Activated CD4-positive, alpha-beta memory T cell treated with anti-CD3 and anti-CD28 coated beads for 36 hours (primary cell): ENCODE data around the gene DFFB. TPM values are rescaled to one million over a fixed set of nuclear protein-coding genes. Genes with fewer than 3 reads are reported as not detected.

Source experiments
- CTCF ChIA-PET: fragments of 350-600 bp; sonication (Branson Sonifier 250); formaldehyde crosslinking; loops from one replicate; lab custom pipeline; 2021; ENCODE audit warnings: antibody characterized with exemption, inconsistent platforms; lab: Charles Lee
- POLR2A ChIA-PET: fragments of 350-600 bp; sonication (Branson Sonifier 250); formaldehyde crosslinking; loops from one replicate; lab custom pipeline; 2021; ENCODE audit warnings: antibody characterized with exemption; lab: Charles Lee
- DNase-seq: peaks from one replicate; pipeline ENCODE4 v3.0.0-alpha.2; 2020
- H3K27ac Mint-ChIP-seq: one replicate; pipeline ENCODE4 v1.8.0; 2021; ENCODE audit warnings: mixed read lengths
- H3K27me3 Mint-ChIP-seq: one replicate; pipeline ENCODE4 v1.8.0; 2021; ENCODE audit warnings: mixed read lengths
- H3K36me3 Mint-ChIP-seq: one replicate; pipeline ENCODE4 v1.8.0; 2021; ENCODE audit warnings: mixed read lengths
- H3K4me1 Mint-ChIP-seq: one replicate; pipeline ENCODE4 v1.8.0; 2021; ENCODE audit warnings: low read depth, mixed read lengths
- H3K4me3 Mint-ChIP-seq: one replicate; pipeline ENCODE4 v1.8.0; 2021; ENCODE audit warnings: mild to moderate bottlenecking, mixed read lengths
- H3K9me3 Mint-ChIP-seq: one replicate; pipeline ENCODE4 v1.8.0; 2021; ENCODE audit warnings: mixed read lengths
- intact Hi-C: fragments of 100-400 bp; cut with micrococcal nuclease; formaldehyde crosslinking; loops from one replicate; pipeline ENCODE4 v1.15.1; 2023
- total RNA-seq, 2 experiments: library from RNA; stranded (reverse); gene quantifications; one replicate each; pipeline ENCODE4 v1.2.3, GENCODE V29; 2021

The DFFB gene
- total RNA-seq, 2 experiments from 2014 or later, result 7.5 to 8.3 TPM

DNA sequence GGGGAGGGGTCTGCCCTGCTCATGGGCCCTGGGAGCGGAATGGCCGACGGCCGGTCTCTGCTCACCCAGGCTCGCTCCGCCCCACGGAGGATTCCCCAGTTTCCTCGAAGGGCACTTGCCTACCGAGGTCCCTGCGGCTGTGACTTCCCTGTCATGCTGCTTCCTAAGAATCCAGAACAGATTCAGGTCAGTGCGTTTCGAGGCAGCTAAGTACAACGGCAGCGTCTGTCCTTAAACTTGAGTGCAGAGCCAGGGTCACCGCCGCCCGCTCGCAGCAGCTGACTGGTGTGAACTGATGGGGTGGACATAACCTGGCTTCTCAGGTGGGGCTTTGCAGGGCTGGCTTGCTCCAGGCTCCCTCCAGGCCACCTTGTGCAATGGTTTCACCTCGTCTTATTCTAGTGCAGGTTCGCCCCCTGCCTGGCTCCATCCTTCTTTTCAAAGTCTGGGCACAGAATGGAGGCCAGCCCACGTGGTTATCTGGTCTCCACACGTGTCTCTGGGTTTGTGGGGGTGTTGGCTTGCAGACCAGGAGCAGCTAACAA is 50.4 kb downstream of the DFFB start:
- intact Hi-C loops, result loop anchor here (10.0 kb wide), 1 partner anchor 253 kb away; the partner anchor contains the start of genes TP73 and WRAP73
- no peak for DNase-seq
- CTCF ChIA-PET, result interaction anchor here (1.2 kb wide), 1 partner anchor 50 kb away, joined by 8 read pairs; the partner anchor contains the start of genes CEP104 and DFFB

DNA sequence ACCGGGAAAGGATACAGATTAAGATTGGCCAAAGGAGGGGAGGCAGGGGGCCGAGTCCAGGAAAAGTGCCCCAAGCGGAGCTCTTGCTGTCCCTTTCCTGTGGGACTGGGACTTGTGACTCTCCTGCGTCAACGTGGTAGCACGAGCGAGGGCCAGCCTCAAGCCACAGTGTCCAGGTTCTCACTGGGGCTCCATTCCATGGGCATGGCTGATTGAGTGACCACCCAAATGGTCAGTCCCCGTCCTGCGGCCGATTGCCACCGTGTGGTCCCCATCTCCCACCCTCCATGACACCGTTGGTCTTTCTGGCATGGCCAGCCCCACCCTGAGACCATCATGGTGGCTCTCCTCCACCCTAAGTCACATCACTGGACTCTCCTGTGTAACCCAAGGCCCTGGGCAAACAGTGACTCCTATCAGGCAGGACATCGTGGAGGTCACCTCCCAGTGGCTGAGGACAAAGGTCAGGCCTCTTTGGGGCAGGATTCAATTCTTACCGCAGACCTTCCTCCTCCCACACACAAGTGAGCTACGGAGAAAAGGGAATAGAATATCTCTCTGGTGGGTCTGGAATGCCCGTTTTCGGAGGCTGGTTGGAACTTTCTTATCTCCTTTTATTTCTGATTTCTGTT is 51.7 kb downstream of the DFFB start:
- ChIA-PET CTCF (no interaction called here), POLR2A (no interaction called here)
- intact Hi-C loops, result loop anchor here (10.0 kb wide), 1 partner anchor 254 kb away; the partner anchor contains the start of genes TP73 and WRAP73
- H3K27ac Mint-ChIP-seq, result no peak overlapping the region
- H3K27me3 Mint-ChIP-seq, result no peaks in the 10 kb centered on the region
- no peak for DNase-seq
- no peaks in the 10 kb centered on the region for H3K9me3 Mint-ChIP-seq
- H3K36me3 Mint-ChIP-seq, result no peaks in the 10 kb centered on the region
- no peak overlapping the region for H3K4me3 Mint-ChIP-seq
- peaks cover 10% of the 10 kb centered on the region for H3K4me1 Mint-ChIP-seq

More for the DNA sequence above, 50.4 kb downstream of the DFFB start:
- no peaks in the 10 kb centered on the region for H3K36me3 Mint-ChIP-seq
- H3K9me3 Mint-ChIP-seq, result no peaks in the 10 kb centered on the region
- POLR2A ChIA-PET, result no interaction called here
- H3K4me1 Mint-ChIP-seq, result peaks cover 23% of the 10 kb centered on the region
- no peaks in the 10 kb centered on the region for H3K27me3 Mint-ChIP-seq
- H3K4me3 Mint-ChIP-seq, result no peak overlapping the region
- no peak overlapping the region for H3K27ac Mint-ChIP-seq

DNA sequence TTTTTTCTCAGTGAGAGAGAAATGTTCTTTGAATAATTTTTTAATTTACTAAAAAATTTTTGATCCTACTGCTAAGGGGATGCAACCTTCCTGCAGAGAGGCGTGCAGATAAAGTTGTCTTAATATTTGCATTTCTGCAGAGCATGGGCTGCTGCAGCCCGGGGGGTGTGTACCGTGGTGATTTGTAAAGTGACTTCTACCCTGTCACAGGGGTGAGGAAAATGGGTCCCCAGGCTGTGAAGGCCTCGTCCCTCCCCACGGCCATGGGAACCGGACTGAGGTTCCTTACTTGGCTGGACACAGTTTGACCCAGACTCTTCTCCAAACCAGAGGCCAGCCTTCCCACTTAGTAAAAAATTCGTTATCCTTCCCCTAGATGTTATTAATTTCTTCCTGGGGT is 52.3 kb downstream of the DFFB start:
- no peak overlapping the region for H3K4me3 Mint-ChIP-seq
- no peaks in the 10 kb centered on the region for H3K27me3 Mint-ChIP-seq
- DNase-seq, result no peak
- ChIA-PET POLR2A (no interaction called here), CTCF (no interaction called here)
- no peaks in the 10 kb centered on the region for H3K9me3 Mint-ChIP-seq
- H3K4me1 Mint-ChIP-seq, result peaks cover 8% of the 10 kb centered on the region
- intact Hi-C loops, result loop anchor here (10.0 kb wide), 1 partner anchor 255 kb away; the partner anchor contains the start of genes TP73 and WRAP73
- no peaks in the 10 kb centered on the region for H3K36me3 Mint-ChIP-seq
- H3K27ac Mint-ChIP-seq, result no peak overlapping the region

DNA sequence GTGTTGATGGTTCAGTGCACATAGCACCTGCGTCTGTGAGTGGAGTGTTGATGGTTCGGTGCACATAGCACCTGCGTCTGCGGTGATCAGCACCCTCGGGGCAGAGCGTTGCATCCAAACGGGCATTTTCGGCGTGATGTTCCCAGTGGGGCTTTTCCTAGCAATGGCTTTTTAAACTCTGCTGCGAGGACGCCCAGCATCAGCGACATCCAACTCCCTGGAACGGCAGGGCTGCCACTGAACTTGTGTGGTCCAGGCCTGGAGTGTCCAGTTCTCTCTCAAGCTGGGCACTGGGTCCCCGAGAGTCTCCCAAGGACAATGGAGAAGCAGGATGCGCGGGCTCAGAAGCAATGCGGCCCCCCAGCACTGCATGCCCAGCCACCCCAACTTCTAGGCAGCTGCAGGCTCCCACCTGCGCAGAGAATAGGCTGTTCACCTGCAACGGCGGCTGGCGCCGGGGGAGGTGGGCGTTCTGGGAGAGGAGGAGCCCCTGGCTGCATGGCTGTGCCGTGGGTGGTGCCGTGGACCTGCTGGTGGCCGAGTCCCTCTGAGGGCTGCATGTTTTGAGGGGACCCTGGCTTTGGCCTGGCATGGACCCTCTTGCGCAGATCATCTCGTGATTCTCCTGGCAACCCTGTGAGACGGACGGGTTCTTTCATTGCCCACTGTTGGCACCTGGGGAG is 52.9 kb downstream of the DFFB start:
- Mint-ChIP-seq H3K36me3 (no peaks in the 10 kb centered on the region), H3K4me3 (no peak overlapping the region), H3K27me3 (no peaks in the 10 kb centered on the region), H3K4me1 (peaks cover 7% of the 10 kb centered on the region), H3K27ac (no peak overlapping the region), H3K9me3 (no peaks in the 10 kb centered on the region)
- CTCF ChIA-PET, result no interaction called here
- DNase-seq, result no peak
- intact Hi-C loops, result no loop called here
- POLR2A ChIA-PET, result no interaction called here

- no peaks in the 10 kb centered on the region for H3K27me3 Mint-ChIP-seq
- peak; percentile 82 for DNase-seq
- intact Hi-C loops, result no loop called here
- ChIA-PET POLR2A (no interaction called here), CTCF (interaction anchor here (0.5 to 0.8 kb wide), 4 partner anchors 83 to 740 kb away, joined by 3 to 4 read pairs (median 3); no protein-coding TSS in a partner anchor)
- no peaks in the 10 kb centered on the region for H3K9me3 Mint-ChIP-seq
- H3K4me3 Mint-ChIP-seq, result no peak overlapping the region
- H3K27ac Mint-ChIP-seq, result no peak overlapping the region
- peaks cover 7% of the 10 kb centered on the region for H3K4me1 Mint-ChIP-seq
- H3K36me3 Mint-ChIP-seq, result no peaks in the 10 kb centered on the region
Observed at GRCh38 chr1:3910857-3911845, 53.9 kb downstream of the DFFB start.

DNA sequence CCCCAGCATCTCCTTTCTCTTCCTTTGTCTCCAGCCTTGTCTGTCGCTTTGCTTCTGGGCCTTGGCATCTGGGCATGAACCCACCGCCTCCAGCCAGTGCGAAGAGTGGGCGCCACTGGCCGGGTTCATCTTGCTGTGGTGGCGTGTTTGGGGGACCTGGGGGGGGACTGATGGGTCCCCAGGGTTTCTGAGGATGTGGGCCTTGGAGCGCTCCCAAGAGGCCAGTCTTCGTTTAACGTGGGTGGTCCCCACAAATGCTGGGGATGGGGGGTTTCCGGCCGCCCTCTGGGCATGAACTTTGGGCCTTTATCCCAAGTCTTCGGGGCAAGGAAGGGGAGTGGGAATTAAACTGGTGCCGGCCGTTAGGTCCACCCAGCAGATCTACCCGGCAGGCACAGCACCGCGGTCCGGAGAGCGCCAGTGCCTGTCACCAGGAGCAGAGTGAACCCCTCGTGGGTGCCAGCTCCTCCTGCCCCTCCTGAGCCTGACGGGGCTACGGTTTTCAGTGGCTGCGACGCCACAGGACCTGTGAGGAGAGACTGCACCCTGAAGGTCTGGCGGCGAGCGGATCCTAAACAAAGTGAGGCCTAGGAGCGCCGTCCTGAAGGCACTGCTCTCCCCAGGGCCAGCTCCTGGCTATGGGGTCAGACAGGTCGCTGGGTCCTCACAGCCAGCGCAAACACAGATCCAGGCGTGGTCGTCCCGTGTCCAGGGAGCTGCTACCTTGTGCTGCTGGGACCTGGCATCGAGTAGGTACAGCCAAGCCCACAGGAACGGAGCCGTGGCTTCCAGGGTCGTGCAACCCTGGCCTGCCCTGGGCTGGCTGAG is 54.9 kb downstream of the DFFB start:
- no peak for DNase-seq
- Mint-ChIP-seq H3K27ac (no peak overlapping the region), H3K9me3 (no peaks in the 10 kb centered on the region), H3K36me3 (no peaks in the 10 kb centered on the region), H3K4me3 (no peak overlapping the region), H3K27me3 (no peaks in the 10 kb centered on the region), H3K4me1 (peaks cover 6% of the 10 kb centered on the region)
- POLR2A ChIA-PET, result no interaction called here
- intact Hi-C loops, result no loop called here
- CTCF ChIA-PET, result interaction anchor here (0.6 kb wide), 1 partner anchor 84 kb away, joined by 3 read pairs; no protein-coding TSS in a partner anchor

- H3K27ac Mint-ChIP-seq, result no peak overlapping the region
- peaks cover 4% of the 10 kb centered on the region for H3K4me1 Mint-ChIP-seq
- no peaks in the 10 kb centered on the region for H3K9me3 Mint-ChIP-seq
- intact Hi-C loops, result no loop called here
- CTCF ChIA-PET, result no interaction called here
- no peak overlapping the region for H3K4me3 Mint-ChIP-seq
- H3K36me3 Mint-ChIP-seq, result no peaks in the 10 kb centered on the region
- DNase-seq, result no peak
- POLR2A ChIA-PET, result no interaction called here
- H3K27me3 Mint-ChIP-seq, result no peaks in the 10 kb centered on the region
Observed at GRCh38 chr1:3912809-3913685, 55.8 kb downstream of the DFFB start.

- intact Hi-C loops, result no loop called here
Observed at GRCh38 chr1:3914331-3914851, 57.1 kb downstream of the DFFB start.

GRCh38 chr1:3914911-3915310 is 57.6 kb downstream of the DFFB start:
- ChIA-PET POLR2A (no interaction called here), CTCF (no interaction called here)
- Mint-ChIP-seq H3K9me3 (no peaks in the 10 kb centered on the region), H3K36me3 (no peaks in the 10 kb centered on the region), H3K4me1 (peaks cover 4% of the 10 kb centered on the region), H3K27me3 (peaks cover 3% of the 10 kb centered on the region), H3K27ac (no peak overlapping the region), H3K4me3 (no peak overlapping the region)
- DNase-seq, result no peak
- intact Hi-C loops, result no loop called here

More at GRCh38 chr1:3914331-3914851, 57.1 kb downstream of the DFFB start:
- peaks cover 4% of the 10 kb centered on the region for H3K4me1 Mint-ChIP-seq
- ChIA-PET CTCF (no interaction called here), POLR2A (no interaction called here)
- no peaks in the 10 kb centered on the region for H3K9me3 Mint-ChIP-seq
- no peaks in the 10 kb centered on the region for H3K36me3 Mint-ChIP-seq
- peaks cover 3% of the 10 kb centered on the region for H3K27me3 Mint-ChIP-seq
- no peak overlapping the region for H3K4me3 Mint-ChIP-seq
- H3K27ac Mint-ChIP-seq, result no peak overlapping the region
- peak; percentile 2 for DNase-seq

DNA sequence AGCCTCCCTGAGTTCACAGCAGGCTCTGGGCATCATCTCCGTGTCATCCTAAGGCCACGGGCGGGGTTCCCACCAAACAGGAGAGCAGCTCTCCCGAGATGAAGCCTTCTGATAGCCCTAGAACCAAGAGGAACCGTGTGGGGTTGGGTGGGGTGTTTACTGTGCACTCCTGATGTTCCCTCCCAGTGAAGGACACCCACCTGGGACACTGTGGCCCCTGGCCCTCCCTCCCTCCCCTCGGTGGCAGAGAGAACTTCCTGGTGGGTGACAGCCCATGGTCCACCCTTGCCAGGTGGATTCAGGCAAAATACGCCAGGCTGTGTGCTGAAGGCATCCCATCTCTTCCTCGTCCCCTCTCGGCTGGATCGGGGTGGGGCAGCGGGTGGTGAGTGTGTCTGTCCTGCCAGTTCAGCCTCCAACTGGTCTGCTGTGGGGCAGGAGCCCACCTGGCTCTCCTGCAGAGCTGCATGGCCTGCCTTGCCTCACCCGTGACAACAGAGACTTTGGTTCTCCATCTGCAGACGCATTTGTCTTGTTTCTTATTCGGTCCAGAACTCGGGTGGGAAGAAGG is 58.4 kb downstream of the DFFB start:
- Mint-ChIP-seq H3K4me1 (peaks cover 4% of the 10 kb centered on the region), H3K36me3 (no peaks in the 10 kb centered on the region), H3K4me3 (no peak overlapping the region), H3K27ac (no peak overlapping the region), H3K27me3 (peaks cover 3% of the 10 kb centered on the region), H3K9me3 (no peaks in the 10 kb centered on the region)
- no peak for DNase-seq
- ChIA-PET POLR2A (no interaction called here), CTCF (no interaction called here)
- intact Hi-C loops, result no loop called here
